Measurements from ENCODE around the gene TNS1. TPM values are rescaled to one million over a fixed set of nuclear protein-coding genes. Genes with fewer than 3 reads are reported as not detected.
"Not testable (repeated sequence)": the region's sequence is repeated elsewhere in the genome, so short reads cannot be mapped to it uniquely, and the experiment has no call there.

TNS1 gene
- total RNA-seq, 4 donors from 2014 or later: 461 to 648 (median 565) TPM

- Histone ChIP-seq H3K4me1 (peaks cover 0 to 11% (median 2%) of the 10 kb centered on the region in 4 donors), H3K36me3 (no peaks in the 10 kb centered on the region), H3K27ac (no peak overlapping the region), H3K27me3 (no peaks in the 10 kb centered on the region), H3K4me3 (no peak overlapping the region), H3K9me3 (no peaks in the 10 kb centered on the region)
- DNase-seq (ENCODE audit: low spot score in 2 of 2): no peak
- whole genome bisulfite sequencing, 2 donors: 81 to 84% methylated on average over 12 of the region's 12 CpGs
- TF ChIP-seq CTCF (IDR thresholded peaks at IDR 0.05) (no peak), POLR2A (IDR thresholded peaks at IDR 0.05) (no peak), EP300 (IDR thresholded peaks at IDR 0.05) (no peak)
Observed at GRCh38 chr2:218035463-218036100, 32.8 kb upstream of the TNS1 start.

GRCh38 chr2:218034497-218035213 is 31.9 kb upstream of the TNS1 start:
- H3K36me3 ChIP-seq, H3K27me3 ChIP-seq, H3K9me3 ChIP-seq, H3K27ac ChIP-seq: not testable (repeated sequence)
- TF ChIP-seq CTCF (IDR thresholded peaks at IDR 0.05): peak; percentile 41 to 85 (median 66)
- peaks cover 0 to 18% (median 2%) of the 10 kb centered on the region in 4 donors for H3K4me1 ChIP-seq
- WGBS, 2 donors: 19 to 23% methylated on average over 20 to 23 of the region's 24 CpGs
- H3K4me3 ChIP-seq: peak overlapping the region in 2 of 4 donors; percentile 30 to 36
- DNase-seq (ENCODE audit: low spot score in 2 of 2): peak in 1 of 2 donors; percentile 47

GRCh38 chr2:218033590-218034496 is 31.0 kb upstream of the TNS1 start:
- Histone ChIP-seq H3K27me3 (no peaks in the 10 kb centered on the region), H3K9me3 (no peaks in the 10 kb centered on the region), H3K36me3 (no peaks in the 10 kb centered on the region), H3K4me3 (peak overlapping the region in 2 of 4 donors; percentile 30 to 36), H3K4me1 (peaks cover 0 to 26% (median 4%) of the 10 kb centered on the region in 4 donors), H3K27ac (no peak overlapping the region)
- DNase-seq (ENCODE audit: low spot score in 2 of 2): no peak
- WGBS, 2 donors: 37 to 53% methylated on average over 17 to 45 of the region's 45 CpGs
- TF ChIP-seq POLR2A (IDR thresholded peaks at IDR 0.05): no peak
- TF ChIP-seq CTCF (IDR thresholded peaks at IDR 0.05): no peak
- no peak for TF ChIP-seq EP300 (IDR thresholded peaks at IDR 0.05)

GRCh38 chr2:218033208-218033589 is 30.4 kb upstream of the TNS1 start:
- Histone ChIP-seq H3K9me3 (no peaks in the 10 kb centered on the region), H3K27ac (no peak overlapping the region), H3K36me3 (no peaks in the 10 kb centered on the region), H3K27me3 (no peaks in the 10 kb centered on the region), H3K4me3 (no peak overlapping the region), H3K4me1 (peaks cover 0 to 27% (median 4%) of the 10 kb centered on the region in 4 donors)
- no peak for DNase-seq (ENCODE audit: low spot score in 2 of 2)
- 31 to 36% methylated on average over 1 of the region's 1 CpG for WGBS, 2 donors
- TF ChIP-seq POLR2A (IDR thresholded peaks at IDR 0.05): no peak
- no peak for TF ChIP-seq CTCF (IDR thresholded peaks at IDR 0.05)
- TF ChIP-seq EP300 (IDR thresholded peaks at IDR 0.05): no peak

Measured in tibial nerve (tissue), 4 donors.